OCI-LY7 (cell line): Measurements from ENCODE around the gene PDIA4. TPM values are rescaled to one million over a fixed set of nuclear protein-coding genes. Genes with fewer than 3 reads are reported as not detected.

Experiments used
- BruUV-seq: library from RNA; stranded (reverse); fragments of 400-500 nt; replicated peaks from 2 replicates; lab custom pipeline; 2021; lab: Mats Ljungman, UMichigan
- CTCF ChIA-PET: fragments of 300-600 bp; sonication (Branson Sonifier 250); formaldehyde crosslinking; loops from one replicate; lab custom pipeline; 2022; ENCODE audit warnings: antibody characterized with exemption; ENCODE audit not compliant: unreplicated experiment; lab: Charles Lee
- POLR2A ChIA-PET: fragments of 300-600 bp; sonication (Branson Sonifier 250); formaldehyde crosslinking; loops from one replicate; lab custom pipeline; 2022; ENCODE audit warnings: antibody characterized with exemption; lab: Charles Lee
- DNase-seq: peaks from one replicate; pipeline ENCODE4 v3.0.0-alpha.2; 2015; ENCODE audit warnings: low spot score
- H2AFZ ChIP-seq: fragments of 200-600 bp; sonication (generic), shearing (Covaris generic); 2 replicates; pipeline ENCODE4 v1.6.1; 2014; ENCODE audit warnings: mild to moderate bottlenecking, antibody characterized with exemption, low read length, moderate library complexity
- H3K27ac ChIP-seq: fragments of 200-600 bp; sonication (generic); 2 replicates; pipeline ENCODE4 v1.5.1; 2014; ENCODE audit warnings: mixed run types, low read depth, mild to moderate bottlenecking, moderate library complexity, low read length, inconsistent platforms; ENCODE audit not compliant: poor library complexity, severe bottlenecking
- H3K36me3 ChIP-seq: fragments of 200-600 bp; sonication (generic); 2 replicates; pipeline ENCODE4 v1.6.1; 2014; ENCODE audit warnings: mild to moderate bottlenecking, antibody characterized with exemption, low read length, moderate library complexity, mixed read lengths; ENCODE audit not compliant: insufficient read depth
- H3K4me1 ChIP-seq: fragments of 200-600 bp; sonication (generic); 2 replicates; pipeline ENCODE4 v1.5.1; 2014; ENCODE audit warnings: mild to moderate bottlenecking, low read length; ENCODE audit not compliant: insufficient read depth, poor library complexity, severe bottlenecking
- H3K4me2 ChIP-seq: fragments of 200-600 bp; sonication (generic); 2 replicates; pipeline ENCODE4 v1.6.1; 2014; ENCODE audit warnings: mild to moderate bottlenecking, low read length
- H3K4me3 ChIP-seq: fragments of 200-600 bp; sonication (generic); 2 replicates; pipeline ENCODE4 v1.5.1; 2014; ENCODE audit warnings: mild to moderate bottlenecking, low read depth, low read length; ENCODE audit not compliant: poor library complexity, severe bottlenecking
- H3K79me2 ChIP-seq: fragments of 200-600 bp; sonication (generic); 2 replicates; pipeline ENCODE4 v1.6.1; 2016; ENCODE audit warnings: low read depth, mild to moderate bottlenecking, low read length, moderate library complexity, mixed read lengths; ENCODE audit not compliant: insufficient read depth
- H3K9me2 ChIP-seq: fragments of 200-600 bp; sonication (generic); 2 replicates; pipeline ENCODE4 v1.6.1; 2016; ENCODE audit warnings: mild to moderate bottlenecking, low read length, mixed read lengths; ENCODE audit not compliant: insufficient read depth
- H3K9me3 ChIP-seq: fragments of 200-600 bp; sonication (generic); 2 replicates; pipeline ENCODE4 v1.6.1; 2014; ENCODE audit warnings: mild to moderate bottlenecking, mixed run types, low read length, mixed read lengths
- H4K20me1 ChIP-seq: fragments of 200-600 bp; sonication (generic); 2 replicates; pipeline ENCODE4 v1.6.1; 2014; ENCODE audit warnings: mild to moderate bottlenecking, antibody characterized with exemption, low read length, moderate library complexity, mixed read lengths; ENCODE audit not compliant: insufficient read depth
- EZH2phosphoT487 ChIP-seq: fragments of 200-600 bp; sonication (generic); IDR thresholded peaks from 2 replicates; pipeline ENCODE4 v1.6.1; 2018; ENCODE audit warnings: low read depth, borderline replicate concordance, mild to moderate bottlenecking, mixed run types, antibody characterized with exemption, low read length, moderate library complexity, mixed read lengths
- intact Hi-C: fragments of 100-400 bp; cut with micrococcal nuclease; formaldehyde crosslinking; loops from one replicate; pipeline ENCODE4 v1.10.0; 2022; ENCODE audit not compliant: unreplicated experiment
- total RNA-seq, 2 experiments: library from RNA; depleted of rRNA in 1 of 2; stranded (reverse); fragments of >200 nt in 1 of 2; shearing (Covaris generic) in 1 of 2; gene quantifications; 2 replicates each; pipeline ENCODE4 v1.2.3, GENCODE V29; 2014 to 2022
- TF ChIP-seq, protein P1 (sequence below): fragments of 200-600 bp; sonication (generic); conservative IDR thresholded peaks from 2 replicates; pipeline ENCODE4 v1.5.1; 2014; ENCODE audit warnings: mild to moderate bottlenecking, antibody characterized with exemption, low read length, moderate library complexity, mixed read lengths

Gene PDIA4
- total RNA-seq, 2 experiments from 2014 or later: 130 to 141 TPM

DNA sequence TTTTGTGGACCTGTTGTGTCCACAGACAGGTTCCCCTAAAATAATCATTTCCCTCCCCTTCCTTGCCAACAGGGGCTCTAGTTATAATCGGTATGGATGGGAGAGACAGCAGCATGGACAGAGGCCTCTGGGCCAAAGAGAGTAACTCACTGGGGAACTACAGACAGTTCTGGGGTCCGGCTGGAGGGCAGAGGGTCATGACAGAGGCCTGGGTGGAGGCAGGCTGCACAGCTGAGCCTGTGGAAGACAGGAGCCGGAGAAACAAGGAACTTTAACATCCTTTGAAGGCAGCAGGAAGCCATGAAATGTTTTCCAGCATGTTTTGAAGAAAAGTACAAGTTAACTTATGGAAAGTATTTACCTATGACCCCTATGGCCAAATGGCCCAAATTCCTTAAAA is 68.6 kb downstream of the PDIA4 start:
- no TSS peak for BruUV-seq
- Histone ChIP-seq H3K36me3 (no peaks in the 10 kb centered on the region), H4K20me1 (no peaks in the 10 kb centered on the region), H2AFZ (no peak overlapping the region), H3K4me2 (no peak overlapping the region), H3K9me3 (no peaks in the 10 kb centered on the region), H3K27ac (no peak overlapping the region), H3K4me3 (no peak overlapping the region), H3K9me2 (no peaks in the 10 kb centered on the region), H3K4me1 (peaks cover 17% of the 10 kb centered on the region), H3K79me2 (no peaks in the 10 kb centered on the region)
- POLR2A ChIA-PET: interaction anchor here (0.6 to 1.4 kb wide), 2 partner anchors 8 to 17 kb away, joined by 3 read pairs; no protein-coding TSS in a partner anchor
- intact Hi-C loops: loop anchor here (5.0 to 10.0 kb wide), 2 partner anchors 105 to 142 kb away; no protein-coding TSS in a partner anchor
- TF ChIP-seq, protein P1, sequence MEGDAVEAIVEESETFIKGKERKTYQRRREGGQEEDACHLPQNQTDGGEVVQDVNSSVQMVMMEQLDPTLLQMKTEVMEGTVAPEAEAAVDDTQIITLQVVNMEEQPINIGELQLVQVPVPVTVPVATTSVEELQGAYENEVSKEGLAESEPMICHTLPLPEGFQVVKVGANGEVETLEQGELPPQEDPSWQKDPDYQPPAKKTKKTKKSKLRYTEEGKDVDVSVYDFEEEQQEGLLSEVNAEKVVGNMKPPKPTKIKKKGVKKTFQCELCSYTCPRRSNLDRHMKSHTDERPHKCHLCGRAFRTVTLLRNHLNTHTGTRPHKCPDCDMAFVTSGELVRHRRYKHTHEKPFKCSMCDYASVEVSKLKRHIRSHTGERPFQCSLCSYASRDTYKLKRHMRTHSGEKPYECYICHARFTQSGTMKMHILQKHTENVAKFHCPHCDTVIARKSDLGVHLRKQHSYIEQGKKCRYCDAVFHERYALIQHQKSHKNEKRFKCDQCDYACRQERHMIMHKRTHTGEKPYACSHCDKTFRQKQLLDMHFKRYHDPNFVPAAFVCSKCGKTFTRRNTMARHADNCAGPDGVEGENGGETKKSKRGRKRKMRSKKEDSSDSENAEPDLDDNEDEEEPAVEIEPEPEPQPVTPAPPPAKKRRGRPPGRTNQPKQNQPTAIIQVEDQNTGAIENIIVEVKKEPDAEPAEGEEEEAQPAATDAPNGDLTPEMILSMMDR: no peak
- no peak for TF ChIP-seq EZH2phosphoT487
- no peak for DNase-seq
- CTCF ChIA-PET: no interaction called here

DNA sequence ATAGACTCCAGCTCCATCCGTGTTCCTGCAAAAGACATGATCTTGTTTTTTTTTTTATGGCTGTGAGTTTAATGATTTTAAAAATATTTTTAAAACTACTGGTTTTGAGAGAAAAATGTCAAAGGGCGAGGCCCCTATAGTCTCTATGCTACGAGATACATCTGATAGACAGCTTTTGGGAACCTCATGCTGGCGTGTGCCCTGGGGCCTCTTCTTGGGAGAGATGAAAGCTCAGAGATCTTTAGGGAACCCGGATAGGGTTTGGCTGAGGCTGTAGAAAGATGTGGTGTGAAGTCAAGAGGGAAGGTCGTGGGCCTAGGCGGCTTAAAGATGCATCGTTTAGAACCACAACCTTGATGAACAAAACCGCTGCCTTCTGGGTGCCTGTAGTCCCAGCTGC is 70.2 kb downstream of the PDIA4 start:
- Histone ChIP-seq H3K4me3 (no peak overlapping the region), H3K9me2 (no peaks in the 10 kb centered on the region), H3K79me2 (no peaks in the 10 kb centered on the region), H3K9me3 (no peaks in the 10 kb centered on the region), H2AFZ (no peak overlapping the region), H4K20me1 (no peaks in the 10 kb centered on the region), H3K27ac (no peak overlapping the region), H3K36me3 (no peaks in the 10 kb centered on the region), H3K4me1 (peaks cover 6% of the 10 kb centered on the region), H3K4me2 (no peak overlapping the region)
- BruUV-seq: no TSS peak
- DNase-seq: no peak
- intact Hi-C loops: no loop called here
- CTCF ChIA-PET: interaction anchor here (0.6 kb wide), 1 partner anchor 333 kb away, joined by 3 read pairs; no protein-coding TSS in a partner anchor
- TF ChIP-seq, protein P1: no peak
- no peak for TF ChIP-seq EZH2phosphoT487
- POLR2A ChIA-PET: interaction anchor here (0.7 to 1.3 kb wide), 3 partner anchors 11 to 353 kb away, joined by 3 to 4 read pairs (median 3); no protein-coding TSS in a partner anchor

DNA sequence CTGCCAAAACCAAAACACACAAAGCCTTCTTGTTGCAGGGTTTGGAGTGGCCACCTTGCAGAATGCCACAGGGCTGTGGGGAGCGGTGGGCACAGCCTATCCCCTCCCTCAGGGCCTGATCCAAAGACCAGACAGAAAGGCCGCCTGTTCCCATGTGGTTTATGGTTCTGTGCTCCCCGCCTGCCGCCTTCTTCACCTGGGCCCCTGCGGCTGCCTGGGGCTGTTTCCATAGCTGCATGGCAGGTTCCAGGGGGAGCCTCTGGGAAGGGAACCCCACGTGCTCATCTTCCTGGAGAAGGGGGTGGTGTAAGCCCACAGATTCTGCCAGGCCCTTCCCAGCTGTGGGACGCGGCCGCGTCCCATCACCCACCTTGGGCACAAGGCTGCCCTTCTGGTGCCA is 73.5 kb downstream of the PDIA4 start:
- H3K9me3 ChIP-seq: no peaks in the 10 kb centered on the region
- TF ChIP-seq EZH2phosphoT487: no peak
- TF ChIP-seq, protein P1: no peak

More for the DNA sequence above, 73.5 kb downstream of the PDIA4 start:
- H2AFZ ChIP-seq: no peak overlapping the region
- no TSS peak for BruUV-seq
- no peaks in the 10 kb centered on the region for H3K36me3 ChIP-seq
- CTCF ChIA-PET: no interaction called here
- no peak for DNase-seq
- intact Hi-C loops: no loop called here
- no peaks in the 10 kb centered on the region for H3K9me2 ChIP-seq
- no peaks in the 10 kb centered on the region for H3K4me1 ChIP-seq
- no peak overlapping the region for H3K27ac ChIP-seq
- H4K20me1 ChIP-seq: no peaks in the 10 kb centered on the region
- no peak overlapping the region for H3K4me2 ChIP-seq
- H3K79me2 ChIP-seq: no peaks in the 10 kb centered on the region
- POLR2A ChIA-PET: interaction anchor here (0.7 kb wide), 1 partner anchor 262 kb away, joined by 3 read pairs; no protein-coding TSS in a partner anchor
- no peak overlapping the region for H3K4me3 ChIP-seq
